Measurements from ENCODE around the gene IBA57. TPM values are rescaled to one million over a fixed set of nuclear protein-coding genes. Genes with fewer than 3 reads are reported as not detected.

Gene IBA57
- total and polyA plus RNA-seq, 5 donors from 2014 or later: 2.0 to 17.0 (median 5.1) TPM

DNA sequence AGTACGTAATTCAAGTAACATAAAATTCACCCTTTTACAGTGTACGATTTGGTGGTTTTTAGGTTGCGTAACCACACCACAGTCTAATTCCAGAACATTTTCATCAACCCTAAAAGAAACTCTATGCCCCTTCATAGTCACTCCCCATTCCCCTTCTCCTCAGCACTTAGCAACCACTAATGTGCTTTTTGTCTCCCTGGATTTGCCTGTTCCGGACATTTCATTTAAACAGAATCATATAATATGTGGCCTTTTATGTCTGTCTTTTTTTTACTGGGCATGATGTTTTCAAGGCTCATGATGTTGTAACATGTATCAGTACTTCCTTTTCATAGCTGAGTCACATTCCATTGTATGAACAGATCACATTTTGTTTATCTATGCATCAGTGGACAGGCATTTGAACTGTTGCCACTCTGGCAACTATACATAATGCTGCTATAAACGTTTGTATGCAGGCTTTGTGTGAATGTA, 63.0 kb downstream of the IBA57 start:
- Histone ChIP-seq H3K9me3 (ENCODE audit: control insufficient read depth in 2 of 2, low read length in 2 of 2) (peaks cover 0 to 5% of the 10 kb centered on the region in 2 experiments), H3K36me3 (ENCODE audit: control insufficient read depth, insufficient read depth, low read length) (peaks cover 21% of the 10 kb centered on the region), H3K4me3 (ENCODE audit: low read depth, low read length) (no peak overlapping the region), H3K4me1 (ENCODE audit: control insufficient read depth, insufficient read depth, low read length, poor library complexity, severe bottlenecking) (no peaks in the 10 kb centered on the region), H3K27me3 (ENCODE audit: control insufficient read depth, insufficient read depth, low read length) (no peaks in the 10 kb centered on the region), H3K27ac (ENCODE audit: insufficient read depth, low read length, poor library complexity, severe bottlenecking) (no peak overlapping the region)
- H3K27ac Mint-ChIP-seq: peak overlapping the region in 1 of 3 donors; percentile 12
- peaks cover 0 to 14% (median 2%) of the 10 kb centered on the region in 7 donors for H3K9me3 Mint-ChIP-seq
- H3K4me3 Mint-ChIP-seq: no peak overlapping the region
- ATAC-seq (ENCODE audit: low read depth in 2 of 2): no peak
- no peaks in the 10 kb centered on the region for H3K27me3 Mint-ChIP-seq
- peaks cover 80% of the 10 kb centered on the region for H3K36me3 Mint-ChIP-seq
- H3K4me1 Mint-ChIP-seq: peaks cover 0 to 8% (median under 1%) of the 10 kb centered on the region in 4 donors
- DNase-seq: no peak

DNA sequence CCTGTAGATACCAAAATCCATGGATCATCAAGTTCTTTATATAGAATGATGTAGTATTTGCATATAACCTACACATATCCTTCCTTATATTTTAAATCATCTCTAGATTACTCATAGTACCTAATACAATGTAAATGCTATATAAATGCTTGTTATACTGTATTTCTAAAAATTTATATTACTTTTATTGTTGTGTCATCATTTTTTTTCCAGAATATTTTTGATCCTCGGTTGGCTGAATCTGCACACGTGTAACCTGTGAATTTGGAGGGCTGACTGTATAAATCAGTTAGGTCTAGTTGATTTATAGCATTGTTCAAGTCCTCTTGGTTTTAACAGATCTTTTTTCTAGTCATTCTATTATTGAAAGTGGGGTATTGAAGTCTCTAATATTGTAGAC, 65.6 kb downstream of the IBA57 start:
- Histone ChIP-seq H3K27me3 (ENCODE audit: control insufficient read depth, insufficient read depth, low read length) (no peaks in the 10 kb centered on the region), H3K36me3 (ENCODE audit: control insufficient read depth, insufficient read depth, low read length) (peaks cover 12% of the 10 kb centered on the region), H3K4me1 (ENCODE audit: control insufficient read depth, insufficient read depth, low read length, poor library complexity, severe bottlenecking) (no peaks in the 10 kb centered on the region), H3K9me3 (ENCODE audit: control insufficient read depth in 2 of 2, low read length in 2 of 2) (peaks cover 0 to 6% of the 10 kb centered on the region in 2 experiments), H3K27ac (ENCODE audit: insufficient read depth, low read length, poor library complexity, severe bottlenecking) (no peak overlapping the region), H3K4me3 (ENCODE audit: low read depth, low read length) (no peak overlapping the region)
- no peaks in the 10 kb centered on the region for H3K27me3 Mint-ChIP-seq
- DNase-seq (no peak), ATAC-seq (ENCODE audit: low read depth in 2 of 2) (no peak)
- H3K4me3 Mint-ChIP-seq: no peak overlapping the region
- H3K4me1 Mint-ChIP-seq: peaks cover 0 to 10% (median 2%) of the 10 kb centered on the region in 4 donors
- peaks cover 0 to 19% (median 8%) of the 10 kb centered on the region in 7 donors for H3K9me3 Mint-ChIP-seq
- peaks cover 72% of the 10 kb centered on the region for H3K36me3 Mint-ChIP-seq
- H3K27ac Mint-ChIP-seq: no peak overlapping the region

Other genes starting within 250 kb of the IBA57 start
- 0.20 TPM for gene WNT9A, start 217.9 kb upstream of the IBA57 start, total RNA-seq
- gene WNT9A, start 217.9 kb upstream of the IBA57 start, polyA plus RNA-seq: not detected
- gene WNT3A, start 158.8 kb upstream of the IBA57 start, total RNA-seq: not detected
- gene WNT3A, start 158.8 kb upstream of the IBA57 start, polyA plus RNA-seq: not detected
- gene ARF1, start 83.1 kb upstream of the IBA57 start, total RNA-seq: 335 TPM
- gene ARF1, start 83.1 kb upstream of the IBA57 start, polyA plus RNA-seq: 100 to 1,000 TPM; 445 to 517 (median 481) TPM
- 23.5 TPM for gene C1orf35, start 62.5 kb upstream of the IBA57 start, total RNA-seq
- gene C1orf35, start 62.5 kb upstream of the IBA57 start, polyA plus RNA-seq: 10 to 100 TPM; 18.0 to 24.0 (median 21.2) TPM
- gene MRPL55, start 56.5 kb upstream of the IBA57 start, total RNA-seq: 62.5 TPM
- 100 to 1,000 TPM; 126 to 163 (median 143) TPM for gene MRPL55, start 56.5 kb upstream of the IBA57 start, polyA plus RNA-seq
- gene GUK1, start 25.5 kb upstream of the IBA57 start, total RNA-seq: 270 TPM
- 100 to 1,000 TPM; 329 to 413 (median 371) TPM for gene GUK1, start 25.5 kb upstream of the IBA57 start, polyA plus RNA-seq
- 2.8 TPM for gene GJC2, start 15.9 kb upstream of the IBA57 start, total RNA-seq
- gene GJC2, start 15.9 kb upstream of the IBA57 start, polyA plus RNA-seq: not detected
- 57.1 TPM for gene OBSCN, start 42.2 kb downstream of the IBA57 start, total RNA-seq
- gene OBSCN, start 42.2 kb downstream of the IBA57 start, polyA plus RNA-seq: 1 to 10 TPM in 3 of 4 donors, under 1 TPM in 1; 0.13 to 1.2 (median 1.1) TPM
- gene TRIM11, start 241.0 kb downstream of the IBA57 start, total RNA-seq: 63.4 TPM
- 10 to 100 TPM; 16.4 to 23.5 (median 19.5) TPM for gene TRIM11, start 241.0 kb downstream of the IBA57 start, polyA plus RNA-seq

Data from CD4-positive, CD25-positive, alpha-beta regulatory T cell (primary cell).